Ascending aorta (tissue), 2 donors: ENCODE data around the gene PRDX3. TPM values are rescaled to one million over a fixed set of nuclear protein-coding genes. Genes with fewer than 3 reads are reported as not detected.

Experiments
- DNase-seq, 2 donors: peaks; one replicate each; pipeline ENCODE4 v3.0.0-alpha.2; 2019; ENCODE audit warnings: low spot score in 2 of 2
- H3K27ac ChIP-seq, 2 donors: fragments of 200-600 bp; sonication (generic); one replicate each; pipeline ENCODE4 v1.5.1; 2016 to 2017; ENCODE audit warnings: mild to moderate bottlenecking in 1 of 2
- H3K27me3 ChIP-seq: fragments of 200-600 bp; sonication (generic); one replicate; pipeline ENCODE4 v1.5.1; 2017
- H3K36me3 ChIP-seq, 2 donors: fragments of 200-600 bp; sonication (generic); one replicate each; pipeline ENCODE4 v1.5.1; 2016
- H3K4me1 ChIP-seq, 2 donors: fragments of 200-600 bp; sonication (generic); one replicate each; pipeline ENCODE4 v1.5.1; 2016 to 2017; ENCODE audit warnings: mild to moderate bottlenecking in 1 of 2
- H3K4me3 ChIP-seq, 2 donors: fragments of 200-600 bp; sonication (generic); one replicate each; pipeline ENCODE4 v1.5.1; 2016 to 2017; ENCODE audit warnings: mild to moderate bottlenecking in 1 of 2
- H3K9me3 ChIP-seq, 2 donors: fragments of 200-600 bp; sonication (generic); one replicate each; pipeline ENCODE4 v1.5.1; 2016
- intact Hi-C: fragments of 100-400 bp; cut with DNase I; formaldehyde crosslinking; loops from one replicate; pipeline ENCODE4 v1.15.1; 2023
- total RNA-seq: library from RNA; depleted of rRNA; stranded (reverse); fragments of >200 nt; gene quantifications from one replicate; pipeline ENCODE4 v1.1.0, GENCODE V29; 2016
- TF ChIP-seq, protein P1 (sequence below), 3 experiments: fragments of 200-600 bp in 2 of 3; fragments of 450-650 bp in 1 of 3; sonication (generic) in 2 of 3; IDR thresholded peaks; one replicate each; pipeline ENCODE4 v1.5.1; 2016 to 2019; ENCODE audit warnings: antibody characterized with exemption in 3 of 3, mild to moderate bottlenecking in 1 of 3, moderate library complexity in 1 of 3

PRDX3 gene
- total RNA-seq, 1 donor from 2014 or later: 34.9 TPM

DNA sequence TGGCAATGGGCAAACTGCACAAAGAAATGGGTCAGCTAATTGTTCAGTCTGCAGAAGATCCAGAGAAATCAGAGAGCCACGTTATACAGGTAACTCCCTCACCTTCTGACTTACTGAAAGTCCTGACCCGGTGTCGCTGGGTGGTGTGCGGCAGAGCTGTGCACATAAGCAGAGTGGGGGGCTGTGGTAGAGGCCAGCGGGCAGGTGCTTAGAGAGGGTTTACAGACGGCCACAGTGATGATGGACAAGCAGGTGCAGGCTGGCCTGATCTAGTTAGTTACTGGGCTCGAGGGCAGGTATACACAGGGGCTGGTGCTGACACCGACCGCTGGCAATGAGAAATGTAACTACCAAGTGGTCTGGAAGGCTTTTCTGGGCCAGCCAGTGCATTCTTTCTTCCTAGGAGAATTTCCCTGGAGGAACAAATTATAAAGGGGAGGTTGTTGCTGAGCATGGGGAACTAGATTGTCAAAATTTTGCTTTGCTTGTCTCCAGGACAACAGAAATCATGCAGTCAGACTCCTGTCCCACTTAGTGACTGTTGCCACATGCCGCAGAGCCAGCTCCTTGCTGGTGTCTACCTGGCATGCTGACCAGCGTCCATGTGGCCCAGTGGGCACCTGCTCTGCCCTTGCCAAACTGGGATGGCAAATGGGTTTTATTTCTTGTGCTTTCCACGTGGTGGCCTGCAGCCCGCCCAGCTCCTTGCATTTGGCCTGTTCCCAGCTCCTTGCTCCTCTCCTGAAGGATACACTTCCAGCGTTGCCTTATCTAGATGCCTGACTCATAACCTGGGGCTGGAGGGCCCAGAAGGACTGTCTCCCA is 45.9 kb downstream of the PRDX3 start:
- no peaks in the 10 kb centered on the region for H3K4me1 ChIP-seq

DNA sequence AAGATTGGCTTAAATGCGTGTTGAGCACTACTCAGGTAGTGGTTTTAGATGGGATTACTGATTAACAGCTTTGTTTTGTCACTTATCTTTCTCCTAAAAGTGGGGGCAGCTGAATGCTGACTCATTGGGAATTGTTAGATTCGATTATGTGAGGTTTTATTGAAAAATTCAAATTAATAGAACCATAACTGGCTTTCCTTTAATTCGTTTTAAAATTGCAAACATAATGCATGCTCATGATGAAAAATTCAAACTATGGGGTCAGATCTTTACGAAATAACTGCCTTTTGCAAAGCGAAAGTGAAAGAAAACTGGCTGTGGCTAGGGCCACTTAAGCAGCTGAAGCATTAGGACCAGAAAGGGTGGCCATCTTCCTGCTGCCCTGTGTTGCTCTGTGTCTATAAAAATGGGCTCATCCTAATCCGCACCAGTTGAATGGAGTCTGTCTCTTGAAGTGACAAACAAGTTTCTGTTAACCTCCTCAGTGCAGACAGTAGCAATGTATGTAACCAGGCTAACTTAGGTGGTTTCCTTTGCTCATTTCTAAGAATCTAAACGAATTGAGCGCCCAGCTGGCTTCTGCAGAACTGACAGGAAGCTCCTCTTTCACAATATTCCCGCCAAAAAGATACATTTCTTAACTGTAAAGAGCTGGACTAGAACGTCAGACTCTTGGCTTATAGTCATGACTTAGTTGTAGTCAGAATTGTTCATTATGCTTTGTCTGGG is 46.9 kb downstream of the PRDX3 start:
- intact Hi-C loops: no loop called here
- no peak for DNase-seq
- peaks cover 33 to 60% of the 10 kb centered on the region in 2 donors for H3K36me3 ChIP-seq
- TF ChIP-seq, protein P1, sequence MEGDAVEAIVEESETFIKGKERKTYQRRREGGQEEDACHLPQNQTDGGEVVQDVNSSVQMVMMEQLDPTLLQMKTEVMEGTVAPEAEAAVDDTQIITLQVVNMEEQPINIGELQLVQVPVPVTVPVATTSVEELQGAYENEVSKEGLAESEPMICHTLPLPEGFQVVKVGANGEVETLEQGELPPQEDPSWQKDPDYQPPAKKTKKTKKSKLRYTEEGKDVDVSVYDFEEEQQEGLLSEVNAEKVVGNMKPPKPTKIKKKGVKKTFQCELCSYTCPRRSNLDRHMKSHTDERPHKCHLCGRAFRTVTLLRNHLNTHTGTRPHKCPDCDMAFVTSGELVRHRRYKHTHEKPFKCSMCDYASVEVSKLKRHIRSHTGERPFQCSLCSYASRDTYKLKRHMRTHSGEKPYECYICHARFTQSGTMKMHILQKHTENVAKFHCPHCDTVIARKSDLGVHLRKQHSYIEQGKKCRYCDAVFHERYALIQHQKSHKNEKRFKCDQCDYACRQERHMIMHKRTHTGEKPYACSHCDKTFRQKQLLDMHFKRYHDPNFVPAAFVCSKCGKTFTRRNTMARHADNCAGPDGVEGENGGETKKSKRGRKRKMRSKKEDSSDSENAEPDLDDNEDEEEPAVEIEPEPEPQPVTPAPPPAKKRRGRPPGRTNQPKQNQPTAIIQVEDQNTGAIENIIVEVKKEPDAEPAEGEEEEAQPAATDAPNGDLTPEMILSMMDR (IDR thresholded peaks at IDR 0.05): no peak
- H3K9me3 ChIP-seq: no peaks in the 10 kb centered on the region
- H3K27me3 ChIP-seq: no peaks in the 10 kb centered on the region
- peak overlapping the region; percentile 21 to 48 for H3K4me3 ChIP-seq
- peak overlapping the region in 1 of 2 donors; percentile 48 for H3K27ac ChIP-seq
- H3K4me1 ChIP-seq: no peaks in the 10 kb centered on the region

More for the DNA sequence above, 45.9 kb downstream of the PRDX3 start:
- no peak for DNase-seq
- intact Hi-C loops: no loop called here
- H3K4me3 ChIP-seq: no peak overlapping the region
- no peaks in the 10 kb centered on the region for H3K27me3 ChIP-seq
- H3K9me3 ChIP-seq: no peaks in the 10 kb centered on the region
- H3K27ac ChIP-seq: no peak overlapping the region
- TF ChIP-seq, protein P1 (IDR thresholded peaks at IDR 0.05): no peak
- H3K36me3 ChIP-seq: peaks cover 33 to 57% of the 10 kb centered on the region in 2 donors

DNA sequence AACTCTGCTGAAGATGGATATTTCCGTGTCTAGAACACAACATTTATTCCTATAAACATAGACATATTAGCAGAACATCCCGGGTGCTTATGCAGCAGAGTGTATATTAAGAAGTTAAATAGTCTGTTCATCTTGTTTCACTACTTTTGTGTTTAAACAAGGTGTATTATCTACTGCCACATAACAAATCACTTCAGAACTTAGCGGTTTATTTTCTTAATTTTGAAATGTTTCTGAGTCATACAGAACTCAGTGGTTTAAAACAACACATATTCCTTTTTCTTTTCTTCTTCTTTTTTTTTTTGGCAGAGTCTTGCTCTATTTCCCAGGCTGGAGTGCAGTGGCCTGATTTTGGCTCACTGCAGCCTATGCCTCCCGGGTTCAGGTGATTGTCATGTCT is 48.9 kb downstream of the PRDX3 start:
- peaks cover 53 to 73% of the 10 kb centered on the region in 2 donors for H3K36me3 ChIP-seq
- no peak for DNase-seq
- intact Hi-C loops: no loop called here
- no peaks in the 10 kb centered on the region for H3K27me3 ChIP-seq
- H3K4me3 ChIP-seq: no peak overlapping the region
- TF ChIP-seq, protein P1 (IDR thresholded peaks at IDR 0.05): no peak
- no peak overlapping the region for H3K27ac ChIP-seq
- no peaks in the 10 kb centered on the region for H3K4me1 ChIP-seq
- no peaks in the 10 kb centered on the region for H3K9me3 ChIP-seq

DNA sequence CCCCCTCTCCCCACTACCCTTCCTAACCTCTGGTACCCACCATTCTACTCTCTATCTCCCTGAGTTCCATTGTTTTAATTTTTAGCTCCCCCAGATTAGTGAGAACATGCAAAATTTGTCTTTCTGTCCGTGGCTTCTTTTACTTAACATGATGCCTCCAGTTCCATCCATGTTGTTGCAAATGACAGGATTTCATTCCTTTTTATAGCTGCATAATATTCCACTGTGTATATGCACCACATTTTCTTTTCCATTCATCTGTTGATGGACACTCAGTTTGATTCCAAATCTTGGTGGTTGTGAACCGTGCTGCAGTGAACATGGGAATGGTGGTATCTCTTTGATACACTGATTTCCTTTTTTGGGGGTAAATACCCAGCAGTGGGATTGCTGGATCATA is 52.7 kb downstream of the PRDX3 start:
- peaks cover 61 to 89% of the 10 kb centered on the region in 2 donors for H3K36me3 ChIP-seq
- no peak for DNase-seq
- no peaks in the 10 kb centered on the region for H3K9me3 ChIP-seq
- intact Hi-C loops: no loop called here
- TF ChIP-seq, protein P1 (IDR thresholded peaks at IDR 0.05): no peak
- no peak overlapping the region for H3K27ac ChIP-seq
- no peak overlapping the region for H3K4me3 ChIP-seq
- no peaks in the 10 kb centered on the region for H3K4me1 ChIP-seq
- no peaks in the 10 kb centered on the region for H3K27me3 ChIP-seq

DNA sequence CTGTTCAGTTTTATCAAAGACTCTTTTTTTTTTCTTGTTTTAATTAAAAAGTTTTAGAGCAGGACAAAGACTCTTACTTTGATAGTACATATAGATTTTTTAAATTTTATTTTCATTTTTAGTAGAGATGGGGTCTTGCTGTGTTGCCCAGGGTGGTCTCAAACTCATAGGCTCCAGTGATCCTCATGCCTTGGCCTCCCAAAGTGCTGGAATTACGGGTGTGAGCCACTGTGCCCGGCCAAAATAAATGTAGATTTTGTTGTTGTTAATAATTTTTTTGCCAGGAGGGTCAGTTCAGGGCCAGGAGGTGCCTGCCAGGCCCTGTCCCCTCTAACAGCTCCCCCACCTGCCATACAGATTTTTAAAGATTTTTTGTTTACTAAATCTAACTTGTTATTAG is 57.7 kb downstream of the PRDX3 start:
- TF ChIP-seq, protein P1 (IDR thresholded peaks at IDR 0.05): no peak
- intact Hi-C loops: no loop called here
- Histone ChIP-seq H3K4me3 (no peak overlapping the region), H3K9me3 (no peaks in the 10 kb centered on the region), H3K36me3 (peaks cover 41 to 81% of the 10 kb centered on the region in 2 donors), H3K27ac (no peak overlapping the region), H3K27me3 (no peaks in the 10 kb centered on the region), H3K4me1 (no peaks in the 10 kb centered on the region)
- DNase-seq: no peak
